Epithelial cell of proximal tubule (primary cell): ENCODE data around the gene MAP2. TPM values are rescaled to one million over a fixed set of nuclear protein-coding genes. Genes with fewer than 3 reads are reported as not detected.

Experiments
- DNase-seq: peaks from one replicate; pipeline ENCODE4 v3.0.0-alpha.2; 2011; ENCODE audit warnings: low read depth
- H3K4me3 ChIP-seq: 2 replicates; pipeline ENCODE4 v1.5.1; 2011; ENCODE audit warnings: low read depth, mild to moderate bottlenecking, low read length
- total RNA-seq: library from RNA; depleted of rRNA; stranded (reverse); fragments of >200 nt; gene quantifications from 2 replicates; pipeline ENCODE4 v1.2.3, GENCODE V29; 2015
- TF ChIP-seq, protein P1 (sequence below): conservative IDR thresholded peaks from 2 replicates; pipeline ENCODE4 v1.5.1; 2012; ENCODE audit warnings: low read depth, mild to moderate bottlenecking, low read length

MAP2 gene
- total RNA-seq, 1 donor from 2014 or later: 12.2 TPM

DNA sequence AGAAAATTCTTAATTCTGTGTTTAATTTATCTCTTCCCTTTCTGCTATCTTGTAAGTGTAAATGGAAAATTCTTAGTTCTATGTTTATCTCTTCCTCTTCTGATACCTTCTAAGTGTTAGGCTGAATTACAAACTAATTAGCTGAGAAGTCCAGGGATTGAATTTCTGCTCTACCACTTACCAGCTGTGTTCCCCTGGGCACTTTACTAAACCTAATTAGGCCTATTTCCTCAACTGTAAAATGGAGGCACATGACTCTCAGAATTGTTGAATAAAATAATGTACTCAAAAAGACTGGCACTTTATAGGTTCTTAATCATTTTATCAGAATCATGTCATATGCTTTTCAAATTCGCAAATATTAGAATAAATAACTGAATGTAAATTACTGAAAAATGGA is 146.3 kb downstream of the MAP2 start:
- no peak for DNase-seq
- no peak overlapping the region for H3K4me3 ChIP-seq
- TF ChIP-seq, protein P1, sequence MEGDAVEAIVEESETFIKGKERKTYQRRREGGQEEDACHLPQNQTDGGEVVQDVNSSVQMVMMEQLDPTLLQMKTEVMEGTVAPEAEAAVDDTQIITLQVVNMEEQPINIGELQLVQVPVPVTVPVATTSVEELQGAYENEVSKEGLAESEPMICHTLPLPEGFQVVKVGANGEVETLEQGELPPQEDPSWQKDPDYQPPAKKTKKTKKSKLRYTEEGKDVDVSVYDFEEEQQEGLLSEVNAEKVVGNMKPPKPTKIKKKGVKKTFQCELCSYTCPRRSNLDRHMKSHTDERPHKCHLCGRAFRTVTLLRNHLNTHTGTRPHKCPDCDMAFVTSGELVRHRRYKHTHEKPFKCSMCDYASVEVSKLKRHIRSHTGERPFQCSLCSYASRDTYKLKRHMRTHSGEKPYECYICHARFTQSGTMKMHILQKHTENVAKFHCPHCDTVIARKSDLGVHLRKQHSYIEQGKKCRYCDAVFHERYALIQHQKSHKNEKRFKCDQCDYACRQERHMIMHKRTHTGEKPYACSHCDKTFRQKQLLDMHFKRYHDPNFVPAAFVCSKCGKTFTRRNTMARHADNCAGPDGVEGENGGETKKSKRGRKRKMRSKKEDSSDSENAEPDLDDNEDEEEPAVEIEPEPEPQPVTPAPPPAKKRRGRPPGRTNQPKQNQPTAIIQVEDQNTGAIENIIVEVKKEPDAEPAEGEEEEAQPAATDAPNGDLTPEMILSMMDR: no peak

- DNase-seq: no peak
- TF ChIP-seq, protein P1: no peak
- no peak overlapping the region for H3K4me3 ChIP-seq
These were observed 150.7 kb downstream of the MAP2 start for GRCh38 chr2:209574515-209574914.

- no peak overlapping the region for H3K4me3 ChIP-seq
- DNase-seq: no peak
- TF ChIP-seq, protein P1: peak; percentile 42
These were observed 153.8 kb downstream of the MAP2 start for GRCh38 chr2:209577376-209578357.

- no peak overlapping the region for H3K4me3 ChIP-seq
- TF ChIP-seq, protein P1: no peak
- DNase-seq: no peak
These were observed 154.7 kb downstream of the MAP2 start for GRCh38 chr2:209578394-209579001.

GRCh38 chr2:209579230-209579749 is 155.4 kb downstream of the MAP2 start:
- TF ChIP-seq, protein P1: no peak
- peak overlapping the region; percentile 44 for H3K4me3 ChIP-seq
- DNase-seq: no peak

GRCh38 chr2:209581040-209581439 is 157.2 kb downstream of the MAP2 start:
- TF ChIP-seq, protein P1: no peak
- DNase-seq: no peak
- H3K4me3 ChIP-seq: no peak overlapping the region
